Measurements from ENCODE around the gene SERPINB4.
"Not testable (repeated sequence)": the region's sequence is repeated elsewhere in the genome, so short reads cannot be mapped to it uniquely, and the experiment has no call there.

SERPINB4 gene

GRCh38 chr18:63644142-63644541, at the start of gene SERPINB4:
TSS of gene SERPINB4 (minus strand) at chr18:63644256. CDS start at chr18:63643577, 679 bp downstream.
- not testable (repeated sequence) for DNase-seq

- no peak for DNase-seq
Observed at GRCh38 chr18:63689064-63689463, 45.0 kb upstream of the SERPINB4 start.

- DNase-seq: no peak
Observed at GRCh38 chr18:63686871-63687270, 42.8 kb upstream of the SERPINB4 start.

GRCh38 chr18:63684718-63685117, 40.7 kb upstream of the SERPINB4 start:
- no peak for DNase-seq

- DNase-seq: no peak
Observed at GRCh38 chr18:63683890-63684289, 39.8 kb upstream of the SERPINB4 start.

- DNase-seq: no peak
Observed at GRCh38 chr18:63683152-63683551, 39.1 kb upstream of the SERPINB4 start.

- no peak for DNase-seq
Observed at GRCh38 chr18:63681449-63682340, 37.6 kb upstream of the SERPINB4 start.

- DNase-seq: no peak
Observed at GRCh38 chr18:63679820-63680606, 36.0 kb upstream of the SERPINB4 start.

- DNase-seq: no peak
Observed at GRCh38 chr18:63677500-63678225, 33.6 kb upstream of the SERPINB4 start.

GRCh38 chr18:63676526-63677323, 32.7 kb upstream of the SERPINB4 start:
- no peak for DNase-seq

- no peak for DNase-seq
Observed at GRCh38 chr18:63664571-63664970, 20.5 kb upstream of the SERPINB4 start.

- not testable (repeated sequence) for DNase-seq
Observed at GRCh38 chr18:63661750-63662149, 17.7 kb upstream of the SERPINB4 start, which contains the start of gene SERPINB3. TSS of gene SERPINB3 (minus strand) at chr18:63661893. CDS start at chr18:63661216, 677 bp downstream.

GRCh38 chr18:63658920-63659319, 14.9 kb upstream of the SERPINB4 start:
- not testable (repeated sequence) for DNase-seq

- DNase-seq: not testable (repeated sequence)
Observed at GRCh38 chr18:63650271-63650670, 6.2 kb upstream of the SERPINB4 start.

- no peak for DNase-seq
Observed at GRCh38 chr18:63648241-63648640, 4.2 kb upstream of the SERPINB4 start.

- DNase-seq: no peak
Observed at GRCh38 chr18:63646936-63647335, 2.9 kb upstream of the SERPINB4 start.

GRCh38 chr18:63644694-63645093, 638 bp upstream of the SERPINB4 start:
- not testable (repeated sequence) for DNase-seq

- not testable (repeated sequence) for DNase-seq
Observed at GRCh38 chr18:63642668-63643356, 1.2 kb downstream of the SERPINB4 start.

- DNase-seq: not testable (repeated sequence)
Observed at GRCh38 chr18:63641157-63641680, 2.8 kb downstream of the SERPINB4 start.

- no peak for DNase-seq
Observed at GRCh38 chr18:63637703-63638102, 6.4 kb downstream of the SERPINB4 start.

- DNase-seq: no peak
Observed at GRCh38 chr18:63627819-63628218, 16.2 kb downstream of the SERPINB4 start.

All from hematopoietic multipotent progenitor cell treated with erythropoietin and hydrocortisone succinate and interleukin-3 and kit ligand, for 8 days (in vitro differentiated cells).